HG03460 (cell line): ENCODE results near the gene DPP6.
A peak's percentile ranks its signal among the peaks of the same experiment; 100 is the strongest.

Experiments
- ATAC-seq: cut with Tn5 transposase; IDR thresholded peaks from one replicate; pipeline ENCODE4 v1.9.1; 2021; ENCODE audit not compliant: unreplicated experiment

Gene DPP6

DNA sequence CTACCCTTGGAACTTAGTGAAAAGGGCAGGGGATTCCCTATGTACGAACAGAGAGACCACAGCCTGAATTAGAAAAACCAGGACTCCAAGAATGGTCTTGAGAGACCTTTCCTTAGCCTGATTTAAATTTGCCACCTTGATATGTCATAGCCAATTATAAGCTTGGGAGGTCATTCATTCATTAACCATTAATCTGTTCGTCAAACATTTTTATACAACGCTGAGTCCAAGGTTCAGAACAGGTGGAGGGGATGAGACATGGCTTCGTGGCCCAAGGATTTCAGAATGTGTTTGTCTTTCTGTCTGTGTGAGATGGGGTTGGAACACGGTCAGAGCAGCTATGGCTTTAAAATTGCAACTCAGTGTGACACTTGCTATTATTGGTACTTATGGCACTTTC is 792.8 kb downstream of the DPP6 start:
- ATAC-seq: no peak

DNA sequence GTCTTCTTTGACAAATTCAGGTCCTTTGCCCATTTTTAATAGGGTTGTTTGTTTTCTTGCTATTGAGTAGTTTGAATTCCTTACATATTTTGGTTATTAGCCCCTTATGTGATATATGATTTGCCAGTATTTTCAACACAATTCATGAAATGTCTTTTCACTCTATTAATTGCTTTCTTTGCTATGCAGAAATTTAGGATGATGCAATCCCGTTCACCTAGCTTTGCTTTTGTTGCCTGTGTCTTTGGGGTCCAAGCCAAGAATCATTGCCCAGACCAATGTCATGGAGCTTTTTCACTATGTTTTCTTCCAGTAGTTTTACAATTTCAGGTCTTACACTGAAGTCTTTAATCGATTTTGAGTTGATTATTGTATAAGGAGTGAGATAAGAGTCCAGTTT is 796.3 kb downstream of the DPP6 start:
- no peak for ATAC-seq

DNA sequence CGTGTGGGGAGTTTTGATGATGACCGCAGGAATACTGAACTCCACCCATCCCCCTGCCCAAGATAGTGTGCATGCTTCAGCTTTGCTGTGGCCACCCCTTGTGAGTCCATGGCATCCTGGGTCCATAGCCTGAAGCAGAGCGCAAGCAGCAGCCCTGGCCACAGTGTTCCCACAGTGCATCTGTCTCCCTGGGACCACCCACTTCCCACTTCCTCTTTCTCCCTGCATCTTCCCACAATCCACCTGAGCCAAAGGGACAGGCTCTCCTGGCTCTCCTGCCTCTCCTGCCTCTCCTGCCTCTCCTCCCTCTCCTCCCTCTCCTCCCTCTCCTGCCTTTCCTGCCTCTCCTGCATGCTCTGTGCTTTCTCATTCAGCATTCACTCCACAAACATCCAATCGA is 800.0 kb downstream of the DPP6 start:
- ATAC-seq: no peak

DNA sequence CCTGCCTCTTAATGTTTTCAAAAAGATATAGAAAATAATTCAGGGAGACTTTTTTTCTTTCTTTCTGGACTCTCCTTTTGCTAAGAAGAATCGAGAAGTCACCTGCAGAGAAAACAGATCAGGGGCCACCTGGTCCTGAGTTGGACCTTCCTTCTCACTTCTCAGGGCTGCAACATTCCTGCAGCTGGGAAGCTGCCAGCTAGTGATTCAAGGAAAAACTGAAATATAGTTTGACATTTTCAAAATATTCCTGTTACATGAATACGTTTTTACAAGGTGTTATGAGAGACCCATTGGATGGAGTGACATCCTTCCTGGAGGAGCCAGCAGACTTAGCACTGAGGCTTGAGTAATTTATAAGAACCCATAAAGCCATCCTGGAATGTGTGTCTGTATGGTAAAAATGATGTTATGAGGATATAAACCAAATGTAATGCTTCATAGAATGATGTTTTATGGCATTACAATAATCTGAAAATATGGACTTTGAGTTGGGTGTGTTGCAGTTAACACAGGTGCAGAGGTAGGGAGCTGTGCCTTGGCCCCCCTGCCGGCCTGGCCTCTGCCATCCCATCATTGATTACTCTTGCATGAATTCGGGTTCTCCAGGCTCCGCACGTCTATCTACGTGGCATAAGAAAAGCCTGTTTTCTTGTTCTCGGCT is 801.0 kb downstream of the DPP6 start:
- ATAC-seq: no peak

GRCh38 chr7:154853727-154854095 is 801.5 kb downstream of the DPP6 start:
- ATAC-seq: no peak

DNA sequence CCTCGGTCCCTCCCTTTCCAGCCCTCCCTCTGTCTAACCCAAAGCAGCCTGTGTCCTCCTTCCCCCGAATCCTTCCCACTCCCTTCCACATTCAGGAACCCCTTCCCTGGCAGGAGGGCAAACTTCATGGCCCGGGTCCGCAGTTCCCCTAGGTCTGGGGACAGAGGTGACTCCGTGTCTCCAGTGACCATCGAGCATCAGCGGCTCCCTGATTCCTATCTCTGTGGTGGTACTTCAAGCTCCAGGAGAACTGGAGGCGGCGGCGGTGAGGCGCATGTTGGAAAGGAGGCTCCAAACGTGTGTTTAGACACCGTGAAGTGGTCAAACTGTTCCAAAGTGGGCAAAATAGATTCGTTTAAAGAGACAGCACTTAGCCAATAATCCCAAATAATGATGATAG is 802.6 kb downstream of the DPP6 start:
- ATAC-seq: no peak

DNA sequence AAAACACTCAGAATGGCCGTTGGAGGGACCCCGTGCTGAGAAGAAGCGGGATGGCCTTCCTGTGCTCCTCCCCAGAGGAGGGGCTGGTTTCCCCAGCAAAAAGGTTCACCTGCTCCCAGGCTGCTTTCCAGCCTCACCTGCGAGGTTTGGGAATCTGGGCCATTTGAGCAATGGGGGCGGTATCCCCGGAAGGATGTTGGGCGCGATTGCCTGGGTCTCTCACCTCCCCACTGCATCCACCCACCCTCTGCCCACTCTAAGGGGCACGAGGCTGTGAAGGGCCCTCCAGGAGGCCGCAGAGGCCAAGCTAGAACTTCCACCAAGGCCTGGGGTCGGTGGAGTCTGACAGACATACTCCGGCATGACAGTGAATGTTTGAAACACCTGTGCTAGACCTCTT is 803.2 kb downstream of the DPP6 start:
- no peak for ATAC-seq

GRCh38 chr7:154856733-154857132 is 804.5 kb downstream of the DPP6 start:
- no peak for ATAC-seq

- no peak for ATAC-seq
Observed at GRCh38 chr7:154857240-154857639, 805.0 kb downstream of the DPP6 start.

DNA sequence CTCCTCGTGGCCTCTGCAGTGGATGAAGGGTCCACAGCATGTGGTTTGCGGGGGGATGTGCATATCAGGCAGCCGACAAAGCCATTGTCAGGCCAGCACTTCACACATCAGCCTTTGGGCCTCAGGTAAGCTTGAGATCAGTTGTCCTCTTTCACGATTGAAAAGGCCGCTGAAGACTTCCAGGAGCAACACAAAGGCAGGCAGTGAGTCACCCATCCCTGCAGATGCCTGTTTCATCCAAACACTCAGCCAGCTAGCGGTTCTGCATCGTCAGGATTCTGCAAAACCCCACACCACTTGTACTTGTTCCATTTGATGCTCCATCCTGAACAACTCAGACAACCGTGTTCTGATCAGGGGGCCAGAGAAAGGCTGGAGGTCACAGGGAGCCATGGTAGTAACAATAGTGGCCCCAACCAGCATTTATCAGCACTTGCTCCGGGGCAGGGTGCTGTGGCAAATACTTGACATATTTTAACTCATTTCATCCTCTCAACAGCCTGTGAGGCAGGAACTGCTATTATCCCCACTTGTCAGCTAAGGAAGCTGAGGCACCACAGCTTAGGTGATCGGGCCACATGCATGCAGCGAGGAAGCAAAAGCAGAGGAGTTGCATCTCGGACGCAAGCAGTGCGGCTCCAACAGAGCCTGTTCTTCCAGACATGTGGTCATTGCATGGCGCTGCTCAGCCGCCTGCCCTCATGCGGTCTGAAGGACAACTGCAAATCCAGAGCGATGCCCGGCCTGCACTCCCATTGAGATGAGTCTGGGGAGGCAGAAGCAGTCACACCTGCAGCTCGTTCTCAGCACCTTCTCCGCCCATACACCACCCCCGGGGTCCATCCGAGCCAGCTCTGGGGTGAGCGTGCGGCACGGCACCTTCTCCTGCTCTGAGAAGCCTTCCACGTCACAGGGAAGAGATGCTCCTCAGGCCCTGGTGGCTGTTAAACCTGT is 805.8 kb downstream of the DPP6 start:
- ATAC-seq: no peak

GRCh38 chr7:154858836-154859537 is 806.8 kb downstream of the DPP6 start:
- no peak for ATAC-seq

DNA sequence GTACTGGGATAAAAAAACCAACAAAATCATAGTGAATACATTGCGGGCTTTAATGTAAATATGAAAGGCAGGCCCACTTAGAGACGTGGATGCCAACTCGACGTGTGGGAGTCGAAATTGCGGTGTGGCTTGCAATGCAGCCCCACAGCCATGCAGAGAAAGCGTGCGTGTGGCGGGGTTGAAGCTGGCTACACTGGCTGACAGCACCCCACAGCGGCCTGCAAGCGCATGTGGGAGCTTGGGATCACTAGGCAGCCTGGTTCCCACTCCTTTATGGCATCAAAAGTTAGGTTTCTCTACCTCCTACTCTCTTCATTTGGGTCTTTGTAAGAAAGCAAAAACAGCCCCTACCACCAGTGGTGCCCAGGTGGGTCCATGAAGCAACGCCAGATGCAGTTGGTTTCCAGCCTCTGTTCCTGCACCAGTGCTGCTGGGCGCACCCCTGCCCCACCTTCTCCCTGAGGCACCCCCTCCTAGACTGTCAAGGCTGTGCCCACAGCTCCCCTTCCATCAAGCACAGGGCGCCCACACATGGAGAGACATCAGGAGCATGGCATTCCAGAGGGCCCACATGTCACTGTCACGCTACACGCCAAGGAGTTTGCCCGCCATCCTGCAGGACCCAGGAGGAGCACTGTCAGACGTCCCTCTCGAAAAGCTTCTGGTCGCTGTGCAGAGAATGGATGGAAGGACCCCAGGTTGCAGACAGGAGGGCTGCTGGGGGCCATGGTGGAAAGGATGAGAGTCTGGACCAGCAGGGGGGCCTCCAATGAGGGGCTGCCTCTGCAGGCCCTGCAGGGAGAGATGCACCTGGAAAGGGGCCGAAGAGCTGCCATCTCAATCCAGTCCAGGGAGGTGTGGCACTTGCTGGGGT is 807.8 kb downstream of the DPP6 start:
- ATAC-seq: no peak

DNA sequence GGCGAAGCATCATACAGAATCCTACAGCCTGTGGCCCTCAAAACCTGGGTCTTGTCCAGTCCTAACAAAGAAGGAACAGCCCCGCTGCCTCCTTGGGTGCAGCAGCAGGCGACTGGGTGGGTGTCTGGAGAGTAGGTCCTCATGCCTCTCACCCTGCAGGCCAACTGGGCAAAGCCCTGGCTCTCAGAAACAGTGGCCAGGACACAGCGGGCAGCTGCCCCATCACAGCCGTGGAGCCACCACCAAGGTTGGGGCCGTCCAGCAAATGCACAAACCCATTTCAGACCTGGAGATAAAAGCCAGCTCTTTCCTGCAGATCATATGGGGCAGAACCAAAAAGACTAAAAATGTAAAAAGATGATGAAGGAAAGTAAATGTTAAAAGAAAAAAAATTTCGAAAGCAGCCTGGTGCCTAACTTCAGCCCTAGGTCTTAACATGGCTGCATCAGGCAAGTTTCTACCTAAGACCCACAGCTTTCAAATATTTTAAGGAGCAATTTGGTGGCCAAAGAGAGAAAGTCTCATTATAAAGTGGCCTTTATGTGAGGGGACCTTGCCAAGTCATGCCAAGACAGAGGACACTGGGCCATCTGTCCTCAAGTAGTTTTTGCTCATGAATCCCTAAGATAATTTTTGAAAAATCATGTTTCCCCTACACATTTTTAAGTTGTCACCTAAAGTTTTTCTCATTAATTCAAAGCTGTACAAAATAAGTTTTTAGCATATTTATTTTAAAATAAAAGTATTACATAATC is 808.6 kb downstream of the DPP6 start:
- no peak for ATAC-seq

GRCh38 chr7:154861589-154861988 is 809.4 kb downstream of the DPP6 start:
- no peak for ATAC-seq

- no peak for ATAC-seq
Observed at GRCh38 chr7:154862153-154862791, 810.1 kb downstream of the DPP6 start.

DNA sequence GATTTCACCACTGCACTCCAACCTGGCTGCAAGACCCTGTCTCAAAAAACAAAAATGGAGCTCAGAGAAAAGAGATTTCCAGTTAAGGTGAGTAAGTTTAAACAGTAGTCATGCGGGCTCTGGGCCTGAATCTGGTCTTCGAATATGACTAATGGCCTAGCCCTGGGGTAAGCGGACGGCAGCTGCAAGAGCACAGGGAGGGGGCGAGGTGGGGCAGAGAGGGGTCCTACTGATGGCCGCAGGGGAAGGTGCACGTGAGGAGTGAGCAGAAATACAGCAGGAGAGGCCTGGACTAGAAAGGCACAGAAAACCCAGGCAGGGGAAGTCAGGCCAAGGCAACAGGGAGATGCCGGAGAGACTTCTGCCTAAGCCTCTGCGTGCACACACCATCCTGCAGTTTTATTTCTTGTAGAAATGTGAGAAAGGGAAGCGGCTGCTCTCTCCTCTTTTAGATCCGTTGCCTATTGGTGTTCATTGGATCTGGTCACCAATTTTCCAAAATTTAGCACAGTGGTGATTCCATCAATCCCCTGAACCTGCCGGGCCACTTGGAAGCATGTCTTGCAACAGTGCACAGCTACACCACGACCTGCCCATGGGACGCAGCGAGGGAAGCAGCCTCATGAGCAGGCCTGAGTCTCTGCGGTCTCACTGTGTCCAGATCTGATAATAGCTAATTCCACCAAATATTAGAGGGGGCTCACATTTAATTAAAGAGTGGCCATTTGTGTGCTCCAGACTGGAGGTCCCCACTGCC is 811.7 kb downstream of the DPP6 start:
- no peak for ATAC-seq

GRCh38 chr7:154864523-154864891 is 812.3 kb downstream of the DPP6 start:
- ATAC-seq: peak; percentile 35

DNA sequence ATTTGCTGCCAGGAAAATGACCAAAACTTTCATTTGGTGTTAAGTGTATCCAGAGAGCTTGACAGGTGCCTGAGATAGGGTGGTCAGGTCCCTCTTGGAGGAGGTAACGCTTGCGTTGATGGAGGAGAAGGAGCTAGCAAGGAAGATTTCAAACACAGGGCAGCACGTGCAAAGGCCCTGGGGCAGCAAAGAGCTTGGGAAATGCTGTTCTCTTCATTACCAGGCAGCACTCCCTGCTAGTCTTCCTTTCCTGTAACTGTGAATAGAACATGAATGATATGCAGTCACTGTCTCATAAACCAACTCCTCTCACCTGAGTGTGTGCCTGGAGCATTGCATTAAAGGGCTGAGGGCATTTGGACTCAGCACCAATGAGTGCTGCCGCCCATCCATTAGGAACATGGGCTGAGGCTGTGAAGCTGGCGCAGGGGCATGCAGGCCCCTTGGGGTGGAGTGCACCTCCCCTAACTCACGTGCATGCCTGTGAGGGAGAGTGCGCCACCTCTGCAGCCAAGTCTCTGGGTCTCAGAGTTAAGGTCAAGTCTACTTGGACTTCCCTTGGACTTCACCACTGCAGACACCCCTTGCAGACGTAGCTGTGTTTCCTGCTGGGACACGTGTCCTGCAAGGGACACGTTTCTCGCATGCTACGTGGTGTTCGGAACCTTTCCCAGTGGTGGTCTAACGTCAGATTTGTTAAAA is 813.9 kb downstream of the DPP6 start:
- no peak for ATAC-seq
